Immature natural killer cell (primary cell): ENCODE results near the gene CPED1. TPM values are rescaled to one million over a fixed set of nuclear protein-coding genes. Genes with fewer than 3 reads are reported as not detected.

Source experiments
- DNase-seq, 3 donors: peaks; one replicate each; pipeline ENCODE4 v3.0.0; 2022; ENCODE audit warnings: mixed read lengths in 1 of 3
- H3K27ac Mint-ChIP-seq, 6 donors: one replicate each; pipeline ENCODE4 v1.8.0; 2020; ENCODE audit warnings: mixed read lengths in 6 of 6, mild to moderate bottlenecking in 5 of 6, inconsistent platforms in 4 of 6, moderate library complexity in 3 of 6
- H3K27me3 Mint-ChIP-seq, 3 donors: one replicate each; pipeline ENCODE4 v1.8.0; 2020 to 2021; ENCODE audit warnings: low read depth in 3 of 3, mild to moderate bottlenecking in 3 of 3, mixed read lengths in 3 of 3, moderate library complexity in 3 of 3, inconsistent platforms in 1 of 3
- H3K36me3 Mint-ChIP-seq, 3 donors: one replicate each; pipeline ENCODE4 v1.8.0; 2020; ENCODE audit warnings: mixed read lengths in 3 of 3, inconsistent platforms in 2 of 3, mild to moderate bottlenecking in 2 of 3
- H3K4me1 Mint-ChIP-seq, 2 donors: one replicate each; pipeline ENCODE4 v1.8.0; 2020; ENCODE audit warnings: inconsistent platforms in 2 of 2, mild to moderate bottlenecking in 2 of 2, mixed read lengths in 2 of 2, moderate library complexity in 1 of 2
- H3K4me3 Mint-ChIP-seq, 5 donors: one replicate each; pipeline ENCODE4 v1.8.0; 2020; ENCODE audit warnings: mild to moderate bottlenecking in 5 of 5, mixed read lengths in 5 of 5, inconsistent platforms in 3 of 5, moderate library complexity in 3 of 5
- H3K9me3 Mint-ChIP-seq, 6 donors: one replicate each; pipeline ENCODE4 v1.8.0; 2020; ENCODE audit warnings: mild to moderate bottlenecking in 6 of 6, mixed read lengths in 6 of 6, inconsistent platforms in 4 of 6, moderate library complexity in 3 of 6
- polyA plus RNA-seq, 3 donors: library from polyadenylated mRNA; unstranded; fragments of 300-500 nt; fragmentation: Illumina TruSeq; gene quantifications; one replicate each; pipeline ENCODE4 v1.2.3, GENCODE V29; 2021

Gene CPED1
- polyA plus RNA-seq, 3 donors from 2014 or later = 1.3 to 2.2 TPM; not detected in 1

DNA sequence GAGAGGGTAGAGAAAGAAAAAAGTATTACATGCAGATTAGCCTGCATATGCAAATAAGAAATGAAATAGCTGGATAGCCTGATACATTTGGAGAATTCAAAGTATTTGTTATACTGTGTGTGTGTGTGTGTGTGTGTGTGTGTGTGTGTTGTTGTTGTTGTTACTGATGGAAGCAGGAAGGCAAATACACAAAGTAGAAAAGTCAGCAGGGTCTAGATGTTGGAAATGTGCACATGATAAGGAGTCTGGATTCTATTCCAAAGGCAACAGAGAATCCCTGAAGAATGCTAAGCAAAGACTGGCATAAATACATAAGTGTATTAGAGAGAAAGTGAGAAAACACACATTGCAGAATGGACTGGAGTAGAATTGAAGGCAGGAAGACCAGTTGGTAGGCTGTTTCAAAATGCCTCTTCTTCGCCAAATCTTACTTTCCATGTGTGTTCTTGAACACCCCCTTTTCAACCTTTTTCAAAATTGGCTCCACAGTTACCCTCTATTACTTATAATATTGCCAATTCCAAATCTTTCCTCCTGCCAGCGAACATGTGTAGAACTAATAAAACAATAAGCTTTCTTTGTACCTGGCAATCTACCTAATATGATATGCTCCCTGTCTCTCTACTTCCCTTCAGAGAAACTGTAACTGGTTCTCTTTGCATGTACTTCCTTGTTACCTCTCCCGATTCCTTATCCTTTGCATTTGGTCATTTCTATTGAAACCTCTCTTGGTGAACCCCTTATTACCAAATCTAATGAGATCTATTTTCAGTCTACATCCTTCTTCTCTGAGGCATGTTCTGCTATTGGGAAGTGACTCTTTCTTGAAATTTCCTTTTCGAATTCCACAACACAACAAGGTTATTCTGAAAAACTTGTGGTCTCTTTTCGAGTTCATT lies 6.2 kb downstream of the CPED1 start:
- Mint-ChIP-seq H3K27ac (no peak overlapping the region), H3K36me3 (no peaks in the 10 kb centered on the region), H3K9me3 (no peaks in the 10 kb centered on the region), H3K4me1 (peaks cover 0 to 2% of the 10 kb centered on the region in 2 donors), H3K4me3 (no peak overlapping the region), H3K27me3 (peaks cover 0 to 19% (median 3%) of the 10 kb centered on the region in 3 donors)
- no peak for DNase-seq

DNA sequence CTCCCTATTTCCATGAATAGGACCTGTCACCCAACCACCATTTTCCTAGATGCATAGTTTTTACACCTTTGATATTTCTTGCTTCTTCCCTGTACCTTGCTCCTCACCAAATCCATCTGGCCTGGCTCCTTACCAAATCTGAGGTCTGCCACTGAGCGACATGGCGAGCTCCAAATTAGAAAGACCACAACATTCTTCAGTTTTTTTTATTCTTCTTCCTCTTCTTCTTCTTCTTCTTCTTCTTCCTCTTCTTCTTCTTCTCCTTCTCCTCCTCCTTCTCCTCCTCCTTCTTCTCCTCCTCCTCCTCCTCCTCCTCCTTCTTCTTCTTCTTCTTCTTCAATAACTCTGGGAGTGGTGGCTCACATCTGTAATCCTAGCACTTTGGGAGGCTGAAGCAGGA lies 7.1 kb downstream of the CPED1 start:
- H3K9me3 Mint-ChIP-seq = peaks cover 0 to 2% (median 0%) of the 10 kb centered on the region in 6 donors
- peaks cover 0 to 11% (median 2%) of the 10 kb centered on the region in 3 donors for H3K27me3 Mint-ChIP-seq
- H3K4me1 Mint-ChIP-seq = peaks cover 2 to 4% of the 10 kb centered on the region in 2 donors
- no peak overlapping the region for H3K27ac Mint-ChIP-seq
- H3K36me3 Mint-ChIP-seq = no peaks in the 10 kb centered on the region
- H3K4me3 Mint-ChIP-seq = no peak overlapping the region
- DNase-seq = no peak

DNA sequence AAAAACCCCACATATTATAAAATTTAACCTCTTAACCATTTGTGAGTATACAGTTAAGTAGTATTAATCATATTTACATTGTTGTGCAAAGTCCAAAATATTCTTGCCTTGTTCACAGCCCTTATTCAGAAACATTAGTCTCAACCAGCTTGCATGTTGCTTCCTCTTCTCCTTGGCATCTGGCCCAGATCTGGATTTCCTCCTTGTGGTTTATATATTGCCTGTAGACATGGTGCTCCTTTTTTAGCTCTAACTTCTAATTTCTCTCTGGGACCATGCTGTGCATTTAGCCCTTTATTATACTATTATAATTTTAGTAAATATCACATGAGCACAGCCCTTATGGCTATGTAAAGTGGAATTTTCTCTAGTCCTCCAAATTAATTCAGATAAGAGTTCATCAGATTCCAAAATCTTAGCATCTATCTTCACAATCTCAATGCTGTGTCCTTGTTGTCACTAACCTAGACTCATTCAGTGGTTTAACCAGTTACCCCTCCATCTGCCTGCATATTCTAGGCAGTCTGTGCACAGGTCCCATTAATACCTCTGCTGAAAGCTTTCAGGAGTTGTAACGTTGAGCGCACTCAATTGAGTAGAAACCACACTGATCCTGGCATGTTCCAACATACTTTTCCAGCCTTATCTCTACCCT lies 7.9 kb downstream of the CPED1 start:
- peak in 1 of 3 donors; percentile 10 for DNase-seq
- no peak overlapping the region for H3K4me3 Mint-ChIP-seq

DNA sequence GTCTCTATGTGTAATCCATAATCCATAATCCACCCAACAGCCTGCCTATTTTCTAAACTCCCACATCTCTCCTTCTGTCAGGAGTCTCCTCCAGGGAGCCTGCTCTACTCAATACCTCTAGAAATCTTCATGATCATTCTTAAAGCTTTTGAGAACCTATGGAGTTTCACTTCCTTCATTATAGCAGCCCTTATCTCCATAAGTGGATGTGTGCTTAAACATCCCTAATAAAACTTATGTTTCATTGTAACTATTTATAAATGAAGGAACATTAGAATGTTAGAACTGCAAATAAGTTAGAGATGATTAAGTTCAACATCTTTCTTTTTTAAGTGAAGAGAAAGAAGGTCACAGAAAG lies 8.5 kb downstream of the CPED1 start:
- Mint-ChIP-seq H3K4me1 (peaks cover 2 to 4% of the 10 kb centered on the region in 2 donors), H3K4me3 (no peak overlapping the region), H3K27me3 (peaks cover 0 to 11% (median 2%) of the 10 kb centered on the region in 3 donors), H3K27ac (no peak overlapping the region), H3K9me3 (peaks cover 0 to 2% (median 0%) of the 10 kb centered on the region in 6 donors), H3K36me3 (no peaks in the 10 kb centered on the region)
- DNase-seq = no peak

More for the DNA sequence above, 7.9 kb downstream of the CPED1 start:
- no peak overlapping the region for H3K27ac Mint-ChIP-seq
- H3K27me3 Mint-ChIP-seq = peaks cover 0 to 11% (median 2%) of the 10 kb centered on the region in 3 donors
- no peaks in the 10 kb centered on the region for H3K36me3 Mint-ChIP-seq
- H3K4me1 Mint-ChIP-seq = peaks cover 2 to 4% of the 10 kb centered on the region in 2 donors
- H3K9me3 Mint-ChIP-seq = peaks cover 0 to 2% (median 0%) of the 10 kb centered on the region in 6 donors

DNA sequence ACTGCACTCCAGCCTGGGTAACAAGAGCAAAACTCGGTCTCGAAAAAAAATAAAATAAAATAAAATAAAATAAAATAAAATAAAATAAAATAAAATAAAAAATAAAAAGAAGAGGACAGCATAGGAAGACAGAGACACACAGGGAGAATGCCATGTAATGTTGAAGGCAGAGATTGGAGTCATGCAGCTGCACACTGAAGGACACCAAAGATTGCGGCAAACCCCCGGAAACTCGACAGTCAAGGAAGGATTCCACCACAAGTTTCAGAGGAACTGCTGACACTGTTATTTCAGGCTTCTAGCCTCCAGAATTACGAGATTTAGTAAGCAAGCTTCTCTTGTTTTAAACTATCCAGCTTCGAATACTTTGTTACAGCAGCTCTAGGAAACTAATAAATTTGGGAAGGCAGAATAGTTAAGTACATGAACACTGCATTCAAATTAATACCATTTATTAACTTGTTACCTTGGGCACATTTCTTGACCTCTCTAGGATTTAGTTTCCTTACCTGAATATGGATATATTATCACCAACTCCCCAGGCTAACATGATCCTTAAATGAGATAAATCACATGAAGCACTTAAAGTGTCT lies 9.5 kb downstream of the CPED1 start:
- Mint-ChIP-seq H3K4me1 (peaks cover 2 to 4% of the 10 kb centered on the region in 2 donors), H3K27me3 (peaks cover 0 to 8% (median 2%) of the 10 kb centered on the region in 3 donors), H3K36me3 (no peaks in the 10 kb centered on the region), H3K9me3 (peaks cover 0 to 2% (median 0%) of the 10 kb centered on the region in 6 donors), H3K27ac (no peak overlapping the region), H3K4me3 (no peak overlapping the region)
- no peak for DNase-seq

DNA sequence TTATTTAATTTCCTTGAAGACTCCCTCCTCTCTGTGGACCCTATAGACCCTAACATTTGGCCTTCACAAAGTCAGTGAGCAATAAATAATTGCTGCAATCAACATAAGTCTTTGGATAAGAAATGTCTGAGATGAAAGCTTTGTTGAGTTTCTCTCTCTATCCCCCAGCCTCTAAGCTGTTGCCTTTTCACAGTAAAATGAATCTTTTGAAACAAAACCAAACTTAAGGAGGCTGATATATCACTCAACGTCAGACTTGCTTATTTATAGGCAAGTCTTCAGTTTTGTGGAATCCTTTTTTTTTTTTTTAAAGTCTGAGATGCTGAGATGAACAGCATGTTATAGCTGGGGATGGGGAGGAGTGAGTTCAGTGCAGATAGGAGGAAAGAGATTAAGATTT lies 10.0 kb downstream of the CPED1 start:
- H3K9me3 Mint-ChIP-seq = peaks cover 0 to 2% (median 0%) of the 10 kb centered on the region in 6 donors
- peaks cover 2 to 4% of the 10 kb centered on the region in 2 donors for H3K4me1 Mint-ChIP-seq

DNA sequence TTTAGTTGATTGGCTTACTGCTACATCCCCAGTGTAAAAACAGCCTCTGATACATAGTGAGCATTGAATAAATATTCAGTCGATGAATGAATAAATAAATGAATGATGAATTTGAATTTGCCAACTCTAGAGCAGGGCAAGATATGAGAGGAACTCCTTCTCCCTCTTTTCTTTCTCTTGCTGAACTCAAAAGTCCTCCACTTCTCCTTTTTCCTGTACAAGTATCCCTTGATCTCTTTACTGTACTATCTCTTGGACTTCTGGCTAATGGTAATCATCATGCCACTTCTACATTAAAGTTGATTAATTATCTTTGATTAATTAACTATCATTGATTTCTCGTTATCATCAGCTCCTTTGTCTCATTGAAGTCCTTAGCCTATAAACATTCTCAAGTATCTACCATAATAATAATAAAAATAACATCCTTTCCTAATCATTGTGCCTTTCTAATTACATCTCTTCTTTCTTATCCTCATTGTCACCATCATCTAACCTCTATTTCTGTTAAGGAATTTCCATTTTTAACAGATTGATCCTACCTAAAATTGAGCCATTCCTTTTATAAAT lies 10.6 kb downstream of the CPED1 start:
- DNase-seq = no peak
- Mint-ChIP-seq H3K27me3 (peaks cover 0 to 7% (median 6%) of the 10 kb centered on the region in 3 donors), H3K4me1 (peaks cover 2 to 4% of the 10 kb centered on the region in 2 donors), H3K4me3 (no peak overlapping the region), H3K9me3 (peaks cover 0 to 2% (median 0%) of the 10 kb centered on the region in 6 donors), H3K27ac (no peak overlapping the region), H3K36me3 (no peaks in the 10 kb centered on the region)

More for the DNA sequence above, 10.0 kb downstream of the CPED1 start:
- no peak for DNase-seq
- no peaks in the 10 kb centered on the region for H3K36me3 Mint-ChIP-seq
- peaks cover 0 to 8% (median 6%) of the 10 kb centered on the region in 3 donors for H3K27me3 Mint-ChIP-seq
- no peak overlapping the region for H3K4me3 Mint-ChIP-seq
- H3K27ac Mint-ChIP-seq = no peak overlapping the region

DNA sequence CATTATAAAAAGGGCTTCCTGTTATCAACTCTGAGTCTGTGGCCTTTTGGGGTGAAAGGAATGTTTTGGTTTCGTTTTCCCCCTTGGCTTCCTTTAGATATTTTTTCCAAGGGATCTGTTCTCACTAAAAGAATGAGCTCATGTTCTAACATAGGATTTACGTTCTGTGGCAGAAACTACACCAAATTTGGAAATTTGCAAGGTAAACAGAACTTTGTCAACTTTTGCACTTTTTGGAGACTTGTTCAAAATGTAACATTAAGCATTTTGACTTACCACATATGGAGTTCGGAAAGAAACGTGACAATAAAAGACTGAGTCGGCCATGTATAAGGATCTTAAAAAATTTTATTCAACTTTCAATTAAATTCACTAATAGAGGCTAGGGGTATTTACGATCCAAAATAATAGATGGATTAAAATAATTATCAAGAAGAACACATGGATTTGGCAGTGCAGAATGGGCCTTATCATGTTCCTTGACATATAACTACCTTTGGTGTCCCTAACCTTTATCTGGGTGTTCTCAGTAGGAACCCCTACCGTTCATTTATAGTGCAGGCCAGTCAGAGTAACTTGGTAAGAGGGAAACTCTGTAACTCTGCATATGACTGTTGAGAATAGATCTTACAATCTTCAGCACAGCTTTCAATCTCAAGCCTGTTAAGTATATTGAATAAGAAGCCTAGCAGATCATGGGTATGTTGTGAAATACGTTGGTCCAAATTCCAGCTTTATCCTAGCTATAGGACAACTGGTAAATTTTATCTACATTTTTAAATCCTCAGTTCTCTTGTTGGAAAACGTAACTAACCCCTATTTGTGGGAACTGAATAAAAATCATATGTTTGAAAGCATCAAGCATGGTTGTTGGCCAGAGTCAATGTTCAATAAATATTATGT lies 11.8 kb downstream of the CPED1 start:
- no peak overlapping the region for H3K27ac Mint-ChIP-seq
- peaks cover 0 to 5% (median 0%) of the 10 kb centered on the region in 6 donors for H3K9me3 Mint-ChIP-seq
- H3K36me3 Mint-ChIP-seq = no peaks in the 10 kb centered on the region
- DNase-seq = no peak
- H3K27me3 Mint-ChIP-seq = peaks cover 0 to 6% (median 4%) of the 10 kb centered on the region in 3 donors
- H3K4me1 Mint-ChIP-seq = peaks cover 2 to 4% of the 10 kb centered on the region in 2 donors
- no peak overlapping the region for H3K4me3 Mint-ChIP-seq

DNA sequence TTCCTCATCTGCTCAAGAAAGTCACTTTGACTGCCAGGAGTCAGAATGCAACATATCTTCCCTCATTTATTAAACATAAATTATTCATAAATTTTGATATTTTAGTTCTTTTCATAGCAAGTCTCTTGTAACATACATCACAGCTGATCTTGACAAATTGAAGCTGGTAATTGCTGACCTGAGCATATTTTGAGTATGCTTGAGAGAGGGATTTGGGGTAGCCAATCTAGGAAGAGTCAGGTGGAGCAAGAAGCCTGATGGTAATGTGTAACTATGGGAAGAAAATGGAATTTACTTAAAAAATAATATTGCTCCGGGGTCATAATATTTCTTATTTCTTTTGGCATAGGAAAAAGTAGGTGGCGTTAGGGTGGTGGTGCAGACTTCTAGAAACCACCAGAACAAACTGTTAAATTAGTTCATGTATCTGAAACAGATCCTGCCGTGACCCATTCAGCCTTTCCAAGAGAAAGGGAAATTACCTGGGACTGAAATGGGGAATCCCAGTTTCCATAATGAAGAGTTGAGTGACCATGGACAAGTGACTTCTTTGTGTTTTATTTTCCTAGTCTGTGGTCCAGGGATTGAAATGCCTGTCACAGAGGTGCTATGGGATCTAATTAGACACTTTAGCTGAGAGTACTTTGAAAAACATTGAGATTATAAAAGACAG lies 12.9 kb downstream of the CPED1 start:
- Mint-ChIP-seq H3K36me3 (no peaks in the 10 kb centered on the region), H3K4me3 (no peak overlapping the region), H3K27ac (no peak overlapping the region), H3K9me3 (peaks cover 0 to 5% (median 0%) of the 10 kb centered on the region in 6 donors), H3K4me1 (peaks cover 2 to 4% of the 10 kb centered on the region in 2 donors), H3K27me3 (peaks cover 0 to 6% (median 3%) of the 10 kb centered on the region in 3 donors)
- no peak for DNase-seq

DNA sequence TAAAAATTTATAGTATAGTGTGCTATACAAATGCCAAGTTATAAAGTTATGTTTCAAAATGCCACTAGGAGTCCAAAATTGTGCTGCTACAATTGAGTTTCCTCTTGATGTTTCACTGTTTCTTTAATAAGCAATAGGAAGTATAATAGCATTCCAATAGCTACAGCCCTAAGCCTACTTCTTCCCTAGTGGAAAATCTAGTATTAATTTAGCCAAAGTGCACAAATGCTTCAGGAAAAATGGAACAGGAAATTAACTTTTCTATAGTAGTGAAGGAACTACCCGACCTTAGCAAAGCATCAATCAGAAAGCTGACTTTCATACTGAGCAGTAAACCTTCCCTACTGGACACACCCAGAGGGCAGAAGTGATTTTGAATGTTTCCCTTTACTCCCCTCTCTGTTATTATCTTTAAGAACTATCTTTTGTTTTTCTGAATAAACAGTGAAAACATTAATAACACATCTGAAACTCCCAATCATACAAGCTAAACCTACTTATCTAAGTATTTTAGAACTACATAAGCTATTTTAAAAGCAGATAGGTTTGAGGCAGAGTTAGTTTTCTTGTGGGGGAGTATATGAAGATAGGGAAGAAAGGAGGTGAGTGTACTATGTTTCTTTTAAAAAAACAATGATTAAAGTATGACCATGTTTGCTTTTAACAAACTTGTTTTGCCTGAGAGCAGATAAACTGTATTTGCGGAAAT lies 13.7 kb downstream of the CPED1 start:
- Mint-ChIP-seq H3K27ac (no peak overlapping the region), H3K36me3 (no peaks in the 10 kb centered on the region), H3K4me3 (no peak overlapping the region), H3K27me3 (peaks cover 0 to 6% (median 3%) of the 10 kb centered on the region in 3 donors), H3K9me3 (peaks cover 0 to 5% (median 0%) of the 10 kb centered on the region in 6 donors), H3K4me1 (peaks cover 0 to 4% of the 10 kb centered on the region in 2 donors)
- DNase-seq = no peak

DNA sequence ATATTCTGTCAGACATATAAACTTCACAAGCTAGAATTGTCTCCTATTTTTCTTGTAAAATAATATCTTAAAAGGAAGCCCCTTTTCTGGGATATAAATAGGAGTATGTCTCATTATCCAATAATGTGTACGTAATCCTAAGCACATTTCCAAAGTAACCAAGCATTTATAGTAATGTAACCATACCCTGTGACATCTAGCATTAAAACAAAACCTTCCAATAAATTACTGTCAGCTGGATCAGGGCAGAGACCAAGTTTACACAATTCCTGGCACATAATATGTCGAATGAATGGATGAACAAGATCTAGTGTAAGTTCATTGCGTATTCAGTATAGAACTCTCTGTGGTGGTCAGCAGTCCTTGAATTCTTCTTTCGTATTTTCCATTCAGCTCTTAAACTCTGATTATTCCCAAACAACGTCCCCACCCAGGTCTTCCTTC lies 14.3 kb downstream of the CPED1 start:
- H3K27me3 Mint-ChIP-seq = peaks cover 0 to 8% (median 4%) of the 10 kb centered on the region in 3 donors
- no peak for DNase-seq
- H3K9me3 Mint-ChIP-seq = peaks cover 0 to 5% (median 0%) of the 10 kb centered on the region in 6 donors
- H3K27ac Mint-ChIP-seq = no peak overlapping the region
- H3K36me3 Mint-ChIP-seq = no peaks in the 10 kb centered on the region
- peaks cover 0 to 4% of the 10 kb centered on the region in 2 donors for H3K4me1 Mint-ChIP-seq
- no peak overlapping the region for H3K4me3 Mint-ChIP-seq
